GM18873 (cell line): ENCODE measurements around the gene CLCN3.
"Not testable (repeated sequence)": the region's sequence is repeated elsewhere in the genome, so short reads cannot be mapped to it uniquely, and the experiment has no call there.

Source experiments
- ATAC-seq: cut with Tn5 transposase; IDR thresholded peaks from one replicate; pipeline ENCODE4 v1.9.1; 2021; ENCODE audit warnings: mild to moderate bottlenecking, moderate library complexity, moderate number of reproducible peaks; ENCODE audit not compliant: unreplicated experiment, low FRiP score

CLCN3 gene

GRCh38 chr4:169619958-169620879 lies at the start of gene CLCN3:
CLCN3 (plus strand) TSS chr4:169620578; CDS start chr4:169635929, 15,351 bp downstream.
- ATAC-seq: peak; percentile 90

- ATAC-seq: not testable (repeated sequence)
Measured at GRCh38 chr4:169571012-169571411, 49.4 kb upstream of the CLCN3 start.

DNA sequence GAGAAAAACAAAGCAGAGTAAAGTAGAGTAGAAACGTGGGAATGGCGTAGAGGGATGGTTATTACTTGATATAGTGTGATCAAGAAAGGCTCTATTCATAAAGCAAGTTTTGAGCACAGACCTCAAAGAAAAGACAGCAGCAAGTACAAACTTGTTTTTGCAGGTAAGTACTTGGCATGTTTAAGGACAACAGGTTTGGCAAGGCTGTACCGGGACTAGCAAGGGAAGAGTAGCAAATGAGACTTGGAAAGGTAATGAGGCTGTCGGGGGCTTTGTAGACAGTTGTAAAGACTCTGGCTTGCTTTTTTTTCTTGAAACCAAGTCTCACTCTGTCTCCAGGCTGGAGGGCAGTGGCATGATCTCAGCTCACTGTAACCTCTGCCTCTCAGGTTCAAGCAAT lies 48.9 kb upstream of the CLCN3 start:
- no peak for ATAC-seq

DNA sequence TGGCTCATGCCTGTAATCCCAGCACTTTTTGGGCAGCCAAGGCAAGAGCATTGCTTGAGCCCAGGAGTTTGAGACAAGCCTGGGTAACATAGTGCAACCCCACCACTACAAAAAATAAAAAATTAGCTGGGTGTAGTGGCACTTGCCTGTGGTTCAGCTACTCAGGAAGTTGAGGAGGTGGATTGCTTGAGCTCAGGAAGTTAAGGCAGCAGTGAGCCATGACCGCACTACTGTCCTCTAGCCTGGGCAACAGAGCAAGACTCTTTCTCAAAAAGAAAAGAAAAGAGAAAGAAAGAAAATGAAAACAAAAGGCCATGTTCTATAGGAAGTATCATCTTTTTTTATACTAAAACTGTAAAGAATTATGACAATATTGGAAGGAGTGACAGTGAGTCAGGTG lies 46.5 kb upstream of the CLCN3 start:
- no peak for ATAC-seq

GRCh38 chr4:169582203-169582602 lies 38.2 kb upstream of the CLCN3 start:
- peak; percentile 93 for ATAC-seq

DNA sequence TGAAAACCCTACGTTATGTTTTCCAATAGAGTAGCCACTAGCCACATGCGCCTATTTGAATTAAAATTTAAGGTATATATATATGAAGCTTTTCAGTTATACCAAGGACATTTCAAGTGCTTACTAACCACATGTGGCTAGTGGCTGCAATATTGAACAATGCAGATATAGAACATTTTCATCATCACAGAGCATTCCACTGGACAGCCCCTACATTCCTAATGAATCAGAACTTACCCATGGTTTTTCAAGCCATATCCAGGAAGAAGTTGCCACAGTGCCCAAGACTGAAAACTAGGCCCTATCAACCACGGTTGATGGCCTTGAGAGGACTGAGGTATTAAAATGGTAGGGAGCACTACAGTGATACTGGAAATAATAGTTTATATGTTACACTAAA lies 37.7 kb upstream of the CLCN3 start:
- no peak for ATAC-seq

- no peak for ATAC-seq
Measured at GRCh38 chr4:169583563-169583962, 36.8 kb upstream of the CLCN3 start.

- ATAC-seq: no peak
Measured at GRCh38 chr4:169593050-169593560, 27.3 kb upstream of the CLCN3 start.

DNA sequence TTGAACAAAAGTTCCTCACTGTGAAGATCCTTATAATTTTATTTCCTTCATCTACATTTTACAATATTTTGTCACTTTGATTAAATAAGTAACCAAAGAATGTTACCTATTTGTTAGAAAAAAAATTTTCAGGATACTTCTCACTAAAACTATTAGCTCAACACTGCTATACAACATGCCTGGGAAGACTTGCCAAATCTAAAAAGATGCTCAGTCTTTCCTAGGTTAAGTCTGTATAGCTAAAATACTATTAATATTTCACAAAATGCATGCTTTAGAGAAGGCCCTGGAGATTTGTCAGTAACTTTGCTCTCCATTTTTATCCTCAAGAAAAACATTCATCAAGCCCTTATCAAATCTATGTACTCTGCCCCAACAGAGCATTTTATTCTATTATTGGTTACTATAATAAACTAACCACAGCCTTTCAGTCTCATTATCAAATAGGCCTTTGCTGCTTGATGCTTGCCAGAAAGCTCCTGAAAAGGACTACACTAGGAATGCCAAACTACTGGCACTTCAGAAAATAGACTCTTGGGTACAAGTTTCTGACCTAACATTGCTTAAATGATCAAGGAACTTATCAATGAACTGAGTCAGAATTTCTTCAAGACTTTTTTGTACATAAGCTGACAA lies 25.7 kb upstream of the CLCN3 start:
- no peak for ATAC-seq

DNA sequence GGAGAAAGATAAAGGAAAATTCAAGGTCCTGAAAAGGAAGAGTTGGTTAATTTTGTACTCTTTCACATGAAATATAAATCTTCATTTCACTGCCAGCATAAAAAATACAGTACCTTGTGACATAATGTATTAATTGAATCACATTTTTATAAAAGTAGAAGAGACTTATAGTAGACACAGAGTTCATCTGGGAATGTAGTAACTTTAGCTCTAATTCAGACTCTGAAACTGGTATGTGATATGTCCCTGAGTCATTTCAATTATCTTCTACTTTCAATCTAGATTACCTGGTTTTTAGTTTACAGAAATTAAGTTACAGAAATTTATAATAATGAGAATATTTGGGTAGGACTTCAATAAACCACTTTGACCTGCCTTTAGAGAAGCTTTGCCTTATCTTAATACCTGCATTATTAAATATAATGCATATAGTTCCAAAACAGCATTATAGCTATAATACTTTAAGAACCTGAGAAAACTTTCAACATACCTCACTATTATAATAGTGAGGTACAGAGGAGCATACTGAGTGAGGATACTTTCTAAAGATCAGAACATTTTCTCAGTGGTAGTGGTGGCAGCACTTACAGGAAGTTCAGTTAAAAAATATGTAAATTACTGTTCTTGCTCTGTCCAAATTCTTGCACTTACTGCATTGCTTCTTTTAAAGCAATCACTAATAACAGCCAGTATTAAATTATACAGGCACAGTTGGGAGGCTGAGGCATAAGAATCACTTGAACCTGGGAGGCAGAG lies 19.2 kb upstream of the CLCN3 start:
- peak; percentile 53 for ATAC-seq

- ATAC-seq: no peak
Measured at GRCh38 chr4:169603312-169603711, 17.1 kb upstream of the CLCN3 start.

DNA sequence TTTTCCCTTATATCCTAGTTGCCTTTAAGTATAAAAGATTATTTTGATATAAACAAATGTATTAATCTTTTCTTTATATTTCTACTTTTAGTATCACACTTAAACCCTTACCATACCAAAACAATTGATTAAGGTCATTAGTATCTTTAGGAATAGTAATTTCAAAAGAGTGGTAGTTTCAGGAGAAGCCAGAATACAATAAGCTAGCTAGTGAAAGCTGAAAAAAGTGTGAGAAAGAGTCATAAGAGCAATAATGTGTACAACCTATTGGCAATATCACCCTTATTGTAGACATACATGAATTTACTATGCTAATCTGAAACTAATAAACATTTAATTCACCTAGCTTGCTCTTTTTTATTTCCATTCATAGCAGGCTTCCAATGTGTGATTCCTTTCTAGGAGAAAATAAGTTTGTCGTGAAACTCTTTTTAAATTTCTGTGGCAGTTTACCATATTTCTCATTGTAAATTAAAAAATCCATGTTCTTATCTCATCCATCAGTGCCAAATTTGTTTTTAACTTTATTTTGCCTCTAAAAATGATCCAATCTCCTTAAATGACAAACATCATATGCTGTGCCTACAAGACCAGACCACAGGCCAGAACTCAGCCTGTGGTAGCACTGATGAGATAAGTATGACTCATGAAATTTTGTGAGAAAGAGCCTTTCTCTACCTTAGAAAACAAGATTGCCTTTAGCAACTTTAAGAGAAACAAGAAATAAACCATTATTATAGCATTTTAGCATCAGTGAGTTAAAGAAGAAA lies 16.1 kb upstream of the CLCN3 start:
- no peak for ATAC-seq

GRCh38 chr4:169604903-169605331 lies 15.5 kb upstream of the CLCN3 start:
- no peak for ATAC-seq

DNA sequence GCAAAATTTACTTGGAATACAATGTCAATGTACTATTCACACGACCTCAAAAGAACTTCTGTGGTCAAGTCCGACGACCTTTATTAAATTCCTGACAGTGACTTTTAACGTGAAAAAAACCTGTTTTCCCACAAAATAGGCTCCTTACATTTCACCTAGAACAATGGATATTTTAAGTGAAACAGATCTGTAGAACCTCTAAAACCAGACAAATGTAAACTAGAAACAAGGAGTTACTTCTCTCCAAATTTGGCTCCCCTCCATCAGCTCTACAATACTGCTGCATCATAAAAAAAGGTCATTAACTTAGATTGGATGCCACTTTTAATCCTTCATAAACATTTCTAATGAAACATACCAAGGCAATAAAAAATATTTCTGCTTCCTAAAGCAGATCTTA lies 9.2 kb upstream of the CLCN3 start:
- ATAC-seq: no peak

DNA sequence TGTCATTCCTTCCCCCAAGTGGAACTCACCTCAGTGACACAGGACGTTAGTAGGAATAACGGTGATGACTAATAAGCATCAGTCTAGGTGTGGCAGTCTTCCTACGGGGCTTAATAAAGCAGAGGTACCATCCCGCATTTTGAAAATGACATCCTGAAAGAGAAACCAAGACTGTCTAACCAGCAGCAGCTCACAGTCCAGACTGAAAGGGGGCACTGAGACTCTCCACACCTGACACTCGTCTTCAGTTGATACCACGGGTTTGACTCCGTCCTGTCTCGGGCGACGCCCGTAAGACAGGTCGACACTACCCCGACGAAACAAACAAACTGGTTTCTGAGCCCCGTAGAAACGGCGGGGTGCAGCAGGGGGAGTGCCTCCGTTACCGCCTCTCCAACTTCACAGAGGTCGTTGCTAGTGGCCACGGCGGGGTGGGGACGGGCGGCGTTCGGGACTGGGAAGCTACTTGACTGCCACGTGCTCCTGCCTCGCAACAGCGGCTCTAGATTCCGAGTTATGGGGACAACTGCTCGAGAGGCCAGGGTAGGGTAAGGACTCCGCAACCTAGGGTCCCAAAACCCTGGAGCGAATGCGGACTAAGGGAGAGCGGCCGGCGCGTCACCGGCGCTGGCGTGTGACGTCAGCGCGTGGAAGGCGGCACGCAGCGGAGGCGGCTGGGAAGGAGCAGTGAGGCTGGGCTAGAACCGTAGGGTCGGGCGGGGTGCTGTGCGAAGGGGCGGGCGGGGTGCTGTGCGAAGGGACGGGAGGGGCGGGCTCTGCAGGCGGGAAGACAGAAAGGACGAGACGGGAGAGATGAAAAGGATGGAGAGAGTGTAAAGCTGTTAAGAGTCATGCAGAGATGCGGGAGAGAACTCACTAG lies 8.1 kb upstream of the CLCN3 start, which contains the start of gene NEK1:
Gene NEK1 (minus strand): TSS at position 593 of the 880 bp plus-strand sequence. CDS start 9,953 bp downstream, outside the sequence.
- peak; percentile 89 for ATAC-seq

GRCh38 chr4:169612871-169613859 lies 7.2 kb upstream of the CLCN3 start:
- ATAC-seq: peak; percentile 43

DNA sequence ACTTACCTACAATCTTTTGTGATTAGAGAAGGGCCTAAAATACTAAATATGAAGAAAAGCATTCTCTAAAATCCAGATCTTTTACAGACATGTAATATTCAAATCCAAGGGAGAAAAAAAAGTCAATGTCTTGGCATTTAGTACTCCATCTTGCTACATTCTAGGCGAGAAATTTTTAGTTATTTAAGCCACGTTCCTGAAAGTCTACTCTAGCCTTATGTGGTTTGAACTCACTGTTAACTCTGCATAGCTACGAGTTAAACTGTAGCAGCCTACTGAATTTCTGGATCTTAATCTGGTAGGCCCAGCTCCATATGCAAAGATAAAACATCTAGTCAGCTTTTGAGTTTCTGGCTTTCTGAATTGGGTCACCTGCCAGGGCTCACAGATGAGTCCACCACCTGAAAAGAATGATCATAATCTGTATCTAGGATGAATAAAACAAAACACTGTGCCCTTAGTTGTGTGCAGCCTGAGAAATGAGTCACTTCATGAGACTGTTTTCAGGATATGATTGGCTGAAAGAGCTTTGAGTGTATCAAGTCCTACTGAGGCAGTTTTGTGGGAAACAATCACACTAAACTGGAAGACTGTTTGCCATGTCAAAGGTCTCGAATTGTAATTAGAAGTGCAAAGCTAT lies 4.8 kb upstream of the CLCN3 start:
- no peak for ATAC-seq
